GM21717 (cell line): Measurements from ENCODE around the gene SFMBT1.
A peak's percentile ranks its signal among the peaks of the same experiment; 100 is the strongest.

Experiments
- ATAC-seq: cut with Tn5 transposase; IDR thresholded peaks from one replicate; pipeline ENCODE4 v1.9.1; 2021; ENCODE audit warnings: mild to moderate bottlenecking, moderate library complexity; ENCODE audit not compliant: unreplicated experiment

SFMBT1 gene

GRCh38 chr3:53045518-53046170 is at the start of gene SFMBT1:
Gene SFMBT1, minus strand, starts transcription at chr3:53046073. Its CDS starts 76,945 bp downstream, at chr3:52969128.
- ATAC-seq, result peak; percentile 23

GRCh38 chr3:53092942-53093341 is 47.1 kb upstream of the SFMBT1 start:
- ATAC-seq, result no peak

GRCh38 chr3:53092216-53092615 is 46.3 kb upstream of the SFMBT1 start:
- ATAC-seq, result no peak

GRCh38 chr3:53091011-53091410 is 45.1 kb upstream of the SFMBT1 start:
- no peak for ATAC-seq

- ATAC-seq, result no peak
Measured at GRCh38 chr3:53089511-53089910, 43.6 kb upstream of the SFMBT1 start.

GRCh38 chr3:53085476-53085875 is 39.6 kb upstream of the SFMBT1 start:
- ATAC-seq, result no peak

- no peak for ATAC-seq
Measured at GRCh38 chr3:53084310-53085001, 38.6 kb upstream of the SFMBT1 start.

- no peak for ATAC-seq
Measured at GRCh38 chr3:53083949-53084309, 38.1 kb upstream of the SFMBT1 start.

- no peak for ATAC-seq
Measured at GRCh38 chr3:53083521-53083920, 37.6 kb upstream of the SFMBT1 start.

- no peak for ATAC-seq
Measured at GRCh38 chr3:53082736-53083135, 36.9 kb upstream of the SFMBT1 start.

- no peak for ATAC-seq
Measured at GRCh38 chr3:53081318-53081717, 35.4 kb upstream of the SFMBT1 start.

GRCh38 chr3:53080612-53081205 is 34.8 kb upstream of the SFMBT1 start:
- ATAC-seq, result no peak

GRCh38 chr3:53079791-53080555 is 34.1 kb upstream of the SFMBT1 start:
- ATAC-seq, result no peak

GRCh38 chr3:53079147-53079546 is 33.3 kb upstream of the SFMBT1 start:
- no peak for ATAC-seq

GRCh38 chr3:53078656-53079055 is 32.8 kb upstream of the SFMBT1 start:
- ATAC-seq, result no peak

GRCh38 chr3:53077476-53078220 is 31.8 kb upstream of the SFMBT1 start:
- no peak for ATAC-seq

- ATAC-seq, result no peak
Measured at GRCh38 chr3:53075743-53076140, 29.9 kb upstream of the SFMBT1 start.

- no peak for ATAC-seq
Measured at GRCh38 chr3:53074761-53075742, 29.2 kb upstream of the SFMBT1 start.

- ATAC-seq, result no peak
Measured at GRCh38 chr3:53074366-53074696, 28.5 kb upstream of the SFMBT1 start.
